Stimulated activated CD4-positive, alpha-beta T cell treated with anti-CD3 and anti-CD28 coated beads, Interleukin-4, amount 100 ng/mL, for 48 hours (primary cell): Measurements from ENCODE around the gene SSNA1.
"Not testable (repeated sequence)": the region's sequence is repeated elsewhere in the genome, so short reads cannot be mapped to it uniquely, and the experiment has no call there.

Source experiments
- DNase-seq, 2 donors: peaks; one replicate each; pipeline ENCODE4 v3.0.0-alpha.2; 2020; ENCODE audit warnings: low read depth in 2 of 2

SSNA1 gene

GRCh38 chr9:137230705-137231371 is 42.4 kb downstream of the SSNA1 start, which contains the start of gene SLC34A3:
Gene SLC34A3 (plus strand): TSS chr9:137230901. CDS start chr9:137231703, 802 bp downstream.
- no peak for DNase-seq

- DNase-seq, result no peak
Observed at GRCh38 chr9:137231372-137232039, 43.0 kb downstream of the SSNA1 start.

GRCh38 chr9:137232101-137232500 is 43.6 kb downstream of the SSNA1 start:
- no peak for DNase-seq

GRCh38 chr9:137232510-137232909 is 44.0 kb downstream of the SSNA1 start:
- DNase-seq, result no peak

GRCh38 chr9:137233143-137233980 is 44.9 kb downstream of the SSNA1 start:
- DNase-seq, result no peak

- DNase-seq, result no peak
Observed at GRCh38 chr9:137234055-137234697, 45.7 kb downstream of the SSNA1 start.

- DNase-seq, result no peak
Observed at GRCh38 chr9:137234758-137235423, 46.4 kb downstream of the SSNA1 start.

GRCh38 chr9:137235424-137236237 is 47.2 kb downstream of the SSNA1 start:
- no peak for DNase-seq

GRCh38 chr9:137236238-137236935 is 47.9 kb downstream of the SSNA1 start:
- DNase-seq, result peak; percentile 89 to 92

GRCh38 chr9:137236936-137237421 is 48.5 kb downstream of the SSNA1 start:
- DNase-seq, result no peak

GRCh38 chr9:137237759-137238726 is 49.6 kb downstream of the SSNA1 start:
- DNase-seq, result no peak

- DNase-seq, result not testable (repeated sequence)
Observed at GRCh38 chr9:137239541-137240200, 51.2 kb downstream of the SSNA1 start.
